GM21825 (cell line): ENCODE data around the gene ZNF850.

Experiments
- ATAC-seq: cut with Tn5 transposase; IDR thresholded peaks from one replicate; pipeline ENCODE4 v1.9.1; 2021; ENCODE audit warnings: mild to moderate bottlenecking, moderate library complexity; ENCODE audit not compliant: unreplicated experiment

ZNF850 gene

GRCh38 chr19:36707134-36707533 lies 65.5 kb downstream of the ZNF850 start:
- no peak for ATAC-seq

- ATAC-seq = no peak
Measured at GRCh38 chr19:36688058-36688457, 84.5 kb downstream of the ZNF850 start.

DNA sequence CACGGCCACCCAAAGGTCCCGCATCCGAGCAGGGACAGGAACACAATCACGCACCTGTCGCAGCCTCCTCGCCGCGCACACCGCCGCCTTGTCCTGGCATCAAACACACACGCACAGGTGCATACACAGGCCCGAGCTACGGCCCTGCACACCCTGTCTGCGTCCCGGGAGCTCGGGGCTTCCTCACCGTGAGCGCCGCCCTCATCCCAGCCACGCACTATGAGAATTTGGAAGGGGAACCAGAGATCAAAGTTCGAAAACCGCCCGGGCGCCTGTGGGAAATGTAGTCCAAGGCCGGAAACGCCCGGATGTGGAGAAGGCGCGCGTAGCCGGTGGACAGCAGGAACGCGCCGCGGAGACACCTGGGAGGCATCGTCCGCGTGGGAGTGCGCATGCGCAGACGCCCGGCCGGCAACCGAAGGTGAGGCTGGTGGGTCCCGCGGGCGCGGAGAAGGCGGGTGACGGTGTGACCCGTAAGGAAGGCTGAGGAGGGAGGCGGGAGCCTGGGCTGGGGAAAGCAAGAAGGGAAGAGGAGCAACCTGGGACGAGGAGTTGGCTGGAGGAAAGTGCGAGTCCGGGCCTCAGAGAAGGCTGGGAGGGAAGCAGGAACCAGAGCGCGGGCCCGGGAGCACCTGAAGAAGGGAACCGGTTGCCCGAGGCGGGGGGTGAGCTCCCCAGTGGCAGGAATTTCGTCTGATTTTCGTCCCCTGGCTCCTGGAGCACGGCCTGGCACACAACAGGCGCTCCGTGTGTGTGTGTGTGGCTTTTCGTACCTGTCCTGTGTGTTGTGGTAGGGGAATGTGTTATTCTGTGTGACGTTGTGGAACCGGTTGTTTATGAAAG lies 85.2 kb downstream of the ZNF850 start, which contains the start of gene ZNF567:
Gene ZNF567, plus strand, starts transcription at position 399 of the 843 bp plus-strand sequence. CDS start 7,256 bp downstream, outside the sequence.
- peak; percentile 91 for ATAC-seq

DNA sequence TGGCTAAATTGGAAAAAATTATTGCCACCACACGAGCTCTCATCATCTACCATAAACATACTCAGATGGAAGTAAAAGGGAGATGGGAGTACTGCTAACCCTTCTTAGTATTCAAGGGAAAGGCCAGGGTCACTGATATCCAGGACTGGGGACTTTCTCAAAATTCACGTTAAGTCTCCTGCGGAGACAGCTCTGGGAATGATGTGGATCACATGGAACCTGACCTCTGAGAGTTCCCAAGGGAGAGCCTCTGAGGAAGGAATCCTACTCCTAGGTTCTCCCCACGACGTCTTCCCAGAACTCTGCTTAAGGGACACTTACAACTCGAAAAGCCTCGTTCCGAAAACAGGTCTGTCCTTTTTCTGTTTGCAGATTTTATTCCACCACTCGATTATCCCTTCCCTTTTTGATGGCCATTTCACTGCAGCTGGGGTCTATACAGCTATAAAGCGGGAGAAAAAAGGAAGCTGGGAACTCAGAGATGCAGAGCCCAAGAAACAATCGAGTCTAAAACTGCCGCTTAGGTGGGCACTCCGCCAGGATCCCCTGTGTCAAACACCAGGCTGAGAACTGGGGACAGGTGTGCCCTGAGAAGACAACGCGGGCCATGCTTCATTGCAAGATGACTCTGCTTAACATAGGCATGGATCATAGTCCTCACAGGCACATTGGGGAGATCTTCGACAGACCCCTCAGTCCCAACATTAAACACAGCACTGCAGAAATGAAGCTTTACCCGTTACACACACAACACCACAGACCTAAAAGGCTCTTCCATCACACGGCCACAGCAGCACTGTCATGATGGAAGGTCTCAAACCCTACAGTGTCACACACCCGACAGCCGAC lies 86.0 kb downstream of the ZNF850 start:
- ATAC-seq = no peak

DNA sequence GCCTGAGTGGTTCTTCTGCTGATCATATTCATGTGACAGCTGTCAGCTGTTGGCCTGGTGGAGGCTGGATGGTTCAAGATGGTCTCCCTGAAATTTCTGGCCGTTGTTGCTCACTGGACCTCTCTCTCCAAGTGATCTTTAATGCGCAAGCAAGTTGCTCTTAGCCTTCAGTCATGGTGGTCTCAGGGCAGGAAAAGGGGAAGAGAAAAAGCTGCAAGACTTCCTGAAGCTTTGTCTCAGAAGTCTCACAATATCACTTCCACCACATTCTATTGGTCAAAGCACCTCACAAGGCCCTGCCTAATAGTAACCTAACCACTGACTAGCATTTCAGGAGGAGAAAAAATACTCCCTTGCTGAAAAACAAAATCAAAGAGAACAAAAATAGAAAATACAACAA lies 86.8 kb downstream of the ZNF850 start:
- ATAC-seq = no peak

DNA sequence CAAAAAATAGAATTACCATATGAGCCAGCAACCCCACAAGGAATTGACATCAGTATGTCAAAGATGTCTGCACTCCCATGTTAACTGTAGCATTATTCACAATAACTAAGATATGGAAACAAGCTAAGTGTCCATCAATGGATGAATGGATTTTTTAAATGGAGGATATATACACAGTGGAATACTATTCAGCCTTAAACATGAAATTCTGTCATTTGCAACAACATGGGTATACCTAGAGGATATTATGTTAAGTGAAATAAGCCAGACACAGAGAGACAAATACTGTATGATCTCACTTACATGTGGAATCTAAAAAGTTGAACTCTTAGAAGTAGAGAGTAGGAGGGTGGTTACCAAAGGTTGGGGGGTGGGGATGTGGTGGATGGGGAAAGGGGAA lies 93.2 kb downstream of the ZNF850 start:
- ATAC-seq = no peak

GRCh38 chr19:36674201-36674600 lies 98.4 kb downstream of the ZNF850 start:
- no peak for ATAC-seq

- ATAC-seq = no peak
Measured at GRCh38 chr19:36672368-36672767, 100.2 kb downstream of the ZNF850 start.

GRCh38 chr19:36668646-36669045 lies 104.0 kb downstream of the ZNF850 start:
- no peak for ATAC-seq

- no peak for ATAC-seq
Measured at GRCh38 chr19:36665832-36666231, 106.8 kb downstream of the ZNF850 start.
